ENCODE results near the gene UPF3B.

DNA sequence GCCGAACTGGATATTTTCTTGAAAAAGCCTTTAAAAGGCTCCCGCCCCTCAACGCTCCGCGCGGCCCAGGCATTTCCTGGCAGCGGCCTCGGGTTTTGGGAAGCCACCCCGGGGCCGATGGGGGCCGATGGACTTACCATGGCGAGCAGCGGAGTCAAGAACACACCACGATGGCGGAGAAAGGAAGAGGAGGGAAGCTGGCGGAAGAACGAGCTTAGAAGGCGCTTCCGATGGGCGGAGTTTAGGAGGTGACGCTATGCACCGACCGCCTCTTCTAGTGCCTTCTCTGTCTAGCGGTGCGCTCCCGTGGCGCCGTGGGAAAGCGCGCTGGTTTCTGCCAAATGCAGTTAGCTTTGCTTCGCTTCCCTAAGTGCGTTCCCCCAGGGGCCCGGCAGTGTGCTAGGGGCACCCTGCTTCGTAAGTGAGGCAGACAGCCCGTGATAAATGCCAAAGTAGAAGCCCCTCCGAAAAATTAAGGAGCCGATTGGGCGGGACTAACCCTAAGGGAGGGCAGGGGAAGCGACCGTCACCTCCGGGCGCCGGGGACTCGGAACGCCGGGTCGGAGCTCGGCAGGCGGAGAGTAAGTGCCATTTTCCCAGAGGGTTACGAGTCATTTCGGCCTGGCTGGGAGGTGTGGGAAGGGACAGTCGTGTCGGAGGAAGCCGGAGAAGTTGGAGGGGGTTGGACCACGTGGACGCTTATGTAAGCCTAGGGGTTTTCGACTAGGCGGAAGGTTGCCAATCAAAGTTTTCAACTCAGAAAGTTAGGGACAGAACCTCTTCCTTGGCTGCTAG lies 61.1 kb downstream of the UPF3B start, which contains the start of gene RPL39:
- TF ChIP-seq GABPA (IDR thresholded peaks at IDR 0.05; ENCODE audit: low read depth) (no peak), SPI1 (IDR thresholded peaks at IDR 0.05; ENCODE audit: borderline replicate concordance, low read depth) (peak; percentile 7; the same call in 1 of the 2 replicates), POLR2AphosphoS5 (IDR thresholded peaks at IDR 0.05; ENCODE audit: low read depth) (peak; percentile 93)
- TF ChIP-seq, protein P1, sequence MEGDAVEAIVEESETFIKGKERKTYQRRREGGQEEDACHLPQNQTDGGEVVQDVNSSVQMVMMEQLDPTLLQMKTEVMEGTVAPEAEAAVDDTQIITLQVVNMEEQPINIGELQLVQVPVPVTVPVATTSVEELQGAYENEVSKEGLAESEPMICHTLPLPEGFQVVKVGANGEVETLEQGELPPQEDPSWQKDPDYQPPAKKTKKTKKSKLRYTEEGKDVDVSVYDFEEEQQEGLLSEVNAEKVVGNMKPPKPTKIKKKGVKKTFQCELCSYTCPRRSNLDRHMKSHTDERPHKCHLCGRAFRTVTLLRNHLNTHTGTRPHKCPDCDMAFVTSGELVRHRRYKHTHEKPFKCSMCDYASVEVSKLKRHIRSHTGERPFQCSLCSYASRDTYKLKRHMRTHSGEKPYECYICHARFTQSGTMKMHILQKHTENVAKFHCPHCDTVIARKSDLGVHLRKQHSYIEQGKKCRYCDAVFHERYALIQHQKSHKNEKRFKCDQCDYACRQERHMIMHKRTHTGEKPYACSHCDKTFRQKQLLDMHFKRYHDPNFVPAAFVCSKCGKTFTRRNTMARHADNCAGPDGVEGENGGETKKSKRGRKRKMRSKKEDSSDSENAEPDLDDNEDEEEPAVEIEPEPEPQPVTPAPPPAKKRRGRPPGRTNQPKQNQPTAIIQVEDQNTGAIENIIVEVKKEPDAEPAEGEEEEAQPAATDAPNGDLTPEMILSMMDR (IDR thresholded peaks at IDR 0.05; ENCODE audit: insufficient read depth, low read length), result no peak
- TF ChIP-seq, protein P2, sequence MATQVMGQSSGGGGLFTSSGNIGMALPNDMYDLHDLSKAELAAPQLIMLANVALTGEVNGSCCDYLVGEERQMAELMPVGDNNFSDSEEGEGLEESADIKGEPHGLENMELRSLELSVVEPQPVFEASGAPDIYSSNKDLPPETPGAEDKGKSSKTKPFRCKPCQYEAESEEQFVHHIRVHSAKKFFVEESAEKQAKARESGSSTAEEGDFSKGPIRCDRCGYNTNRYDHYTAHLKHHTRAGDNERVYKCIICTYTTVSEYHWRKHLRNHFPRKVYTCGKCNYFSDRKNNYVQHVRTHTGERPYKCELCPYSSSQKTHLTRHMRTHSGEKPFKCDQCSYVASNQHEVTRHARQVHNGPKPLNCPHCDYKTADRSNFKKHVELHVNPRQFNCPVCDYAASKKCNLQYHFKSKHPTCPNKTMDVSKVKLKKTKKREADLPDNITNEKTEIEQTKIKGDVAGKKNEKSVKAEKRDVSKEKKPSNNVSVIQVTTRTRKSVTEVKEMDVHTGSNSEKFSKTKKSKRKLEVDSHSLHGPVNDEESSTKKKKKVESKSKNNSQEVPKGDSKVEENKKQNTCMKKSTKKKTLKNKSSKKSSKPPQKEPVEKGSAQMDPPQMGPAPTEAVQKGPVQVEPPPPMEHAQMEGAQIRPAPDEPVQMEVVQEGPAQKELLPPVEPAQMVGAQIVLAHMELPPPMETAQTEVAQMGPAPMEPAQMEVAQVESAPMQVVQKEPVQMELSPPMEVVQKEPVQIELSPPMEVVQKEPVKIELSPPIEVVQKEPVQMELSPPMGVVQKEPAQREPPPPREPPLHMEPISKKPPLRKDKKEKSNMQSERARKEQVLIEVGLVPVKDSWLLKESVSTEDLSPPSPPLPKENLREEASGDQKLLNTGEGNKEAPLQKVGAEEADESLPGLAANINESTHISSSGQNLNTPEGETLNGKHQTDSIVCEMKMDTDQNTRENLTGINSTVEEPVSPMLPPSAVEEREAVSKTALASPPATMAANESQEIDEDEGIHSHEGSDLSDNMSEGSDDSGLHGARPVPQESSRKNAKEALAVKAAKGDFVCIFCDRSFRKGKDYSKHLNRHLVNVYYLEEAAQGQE (IDR thresholded peaks at IDR 0.05; ENCODE audit: insufficient replicate concordance, low read depth), result peak; percentile 76
